ENCODE results near the gene CDKAL1.

CDKAL1 gene

DNA sequence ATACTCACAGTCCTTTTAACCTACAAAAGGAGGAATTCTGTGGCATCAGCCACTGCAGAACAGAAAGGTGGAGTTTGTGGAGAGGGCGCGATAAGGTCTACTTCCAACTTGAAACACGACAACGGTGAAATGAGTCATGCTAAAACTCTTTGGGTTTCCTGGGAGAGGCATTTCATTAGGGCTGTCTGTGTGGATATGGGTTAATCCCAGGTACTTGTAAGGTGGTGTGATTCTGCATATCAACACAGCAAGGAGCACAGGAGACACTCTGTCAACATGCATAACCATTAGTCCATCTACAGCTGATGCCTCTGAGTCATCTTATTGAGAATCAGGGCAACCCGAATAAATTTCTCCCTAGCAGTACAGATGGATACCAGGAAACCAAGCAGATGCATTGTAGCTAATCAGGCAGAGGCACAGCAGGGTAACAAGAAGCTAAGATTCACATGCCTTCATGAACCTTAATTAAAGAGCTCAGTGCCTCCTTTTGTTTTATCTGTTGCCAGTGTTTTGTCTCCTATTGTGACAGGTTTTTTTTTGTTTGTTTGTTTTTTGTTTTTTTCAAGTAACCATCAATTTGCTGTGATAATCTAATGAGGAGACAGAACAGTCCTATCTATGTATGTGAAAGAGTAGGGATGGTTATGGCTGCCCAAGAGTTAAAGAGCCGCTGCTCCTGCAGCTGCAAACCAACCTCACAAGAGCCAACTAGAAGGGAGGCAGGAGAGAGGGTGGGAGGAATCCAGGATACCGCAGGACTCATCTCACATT, 743.5 kb downstream of the CDKAL1 start:
- no peak for DNase-seq

- DNase-seq = no peak
Observed at GRCh38 chr6:21278375-21278745, 744.1 kb downstream of the CDKAL1 start.

- DNase-seq = no peak
Observed at GRCh38 chr6:21279619-21280018, 745.4 kb downstream of the CDKAL1 start.

- no peak for DNase-seq
Observed at GRCh38 chr6:21281366-21281765, 747.1 kb downstream of the CDKAL1 start.
